AG04450 (cell line): ENCODE measurements around the gene EXOC3L2. TPM values are rescaled to one million over a fixed set of nuclear protein-coding genes. Genes with fewer than 3 reads are reported as not detected.

Experiments
- CTCF ChIA-PET: fragments of 300-600, 350-600 bp; formaldehyde crosslinking; extraction: SDS; loops from one replicate; lab custom pipeline; 2022; ENCODE audit warnings: antibody characterized with exemption, inconsistent platforms; lab: Charles Lee
- POLR2A ChIA-PET: fragments of 350-600 bp; formaldehyde crosslinking; extraction: SDS; loops from one replicate; lab custom pipeline; 2021; ENCODE audit warnings: antibody characterized with exemption, inconsistent platforms; lab: Yijun Ruan, JAX
- DNase-seq: peaks from one replicate; pipeline ENCODE4 v3.0.0-alpha.2; 2011; ENCODE audit warnings: low read depth, low spot score
- H3K27ac ChIP-seq: one replicate; pipeline ENCODE4 v1.5.1; 2012; ENCODE audit warnings: low read depth, low read length, control low read depth
- H3K27me3 ChIP-seq: one replicate; pipeline ENCODE4 v1.6.0; 2012; ENCODE audit warnings: low read length; ENCODE audit not compliant: control insufficient read depth, insufficient read depth
- H3K4me3 ChIP-seq: 2 replicates; pipeline ENCODE4 v1.5.1; 2011; ENCODE audit warnings: mild to moderate bottlenecking, low read depth, low read length, control low read depth
- H3K9me3 ChIP-seq: 2 replicates; pipeline ENCODE4 v1.5.1; 2012; ENCODE audit warnings: low read length; ENCODE audit not compliant: control insufficient read depth, insufficient read depth
- polyA plus RNA-seq: library from polyadenylated mRNA; depleted of rRNA; stranded (reverse); fragments of >200 nt; gene quantifications from 2 replicates; pipeline ENCODE4 v1.2.3, GENCODE V29; 2011
- TF ChIP-seq, protein P1 (sequence below): IDR thresholded peaks from 2 replicates; pipeline ENCODE4 v1.5.1; 2011; ENCODE audit warnings: low read depth, low read length, control low read depth, inconsistent platforms

Gene EXOC3L2
- polyA plus RNA-seq, 1 experiment: not detected

DNA sequence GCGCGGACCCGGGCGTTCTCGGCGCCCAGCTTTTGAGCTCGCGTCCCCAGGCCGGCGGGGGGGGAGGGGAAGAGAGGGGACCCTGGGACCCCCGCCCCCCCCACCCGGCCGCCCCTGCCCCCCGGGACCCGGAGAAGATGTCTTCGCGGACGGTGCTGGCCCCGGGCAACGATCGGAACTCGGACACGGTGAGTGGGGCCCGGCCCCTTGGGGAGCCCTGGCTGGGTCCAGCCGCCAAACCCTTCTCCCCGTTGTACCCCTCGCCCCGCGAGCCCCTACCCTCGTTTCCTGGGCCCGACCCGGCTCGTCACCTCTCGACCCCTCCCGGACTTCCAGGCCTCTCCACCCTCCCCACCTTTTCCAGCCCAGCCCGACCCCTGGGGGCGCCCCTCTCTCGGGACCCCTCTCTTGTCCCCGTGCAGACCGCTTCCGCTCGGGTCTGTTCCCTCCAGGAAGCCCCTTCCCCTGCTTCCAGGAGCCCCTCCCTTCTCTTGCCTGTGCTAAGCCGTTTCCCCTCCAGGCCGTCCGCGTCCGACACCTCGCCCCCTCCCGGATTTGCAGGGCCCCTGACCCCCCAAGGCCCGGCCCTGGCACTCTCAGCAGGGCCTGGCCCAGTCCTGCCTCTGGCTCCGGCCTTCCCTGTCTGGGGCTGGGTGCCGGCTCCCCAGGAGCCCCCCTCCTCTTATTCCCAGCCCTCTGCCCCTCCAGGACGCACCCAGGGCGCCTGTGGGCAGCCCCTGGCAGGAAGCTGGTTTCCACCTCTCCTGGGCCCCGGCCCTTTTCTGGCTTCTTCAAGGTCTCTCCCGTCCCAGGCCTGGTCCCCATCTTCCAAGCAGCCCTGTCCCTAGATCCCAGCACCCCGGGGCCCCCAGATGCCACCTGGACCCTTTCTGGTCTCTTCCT, 6.5 kb upstream of the EXOC3L2 start:
- DNase-seq: no peak
- Histone ChIP-seq H3K4me3 (peak overlapping the region; percentile 80), H3K27ac (peak overlapping the region; percentile 31), H3K9me3 (no peaks in the 10 kb centered on the region; the same call in 1 of the 2 replicates), H3K27me3 (no peaks in the 10 kb centered on the region)
- ChIA-PET POLR2A (interaction anchor here (0.6 kb wide), 2 partner anchors 106 to 206 kb away, joined by 3 to 4 read pairs; no protein-coding TSS in a partner anchor), CTCF (interaction anchor here (0.6 to 0.9 kb wide), 2 partner anchors 16 to 125 kb away, joined by 3 to 5 read pairs; no protein-coding TSS in a partner anchor)
- TF ChIP-seq, protein P1, sequence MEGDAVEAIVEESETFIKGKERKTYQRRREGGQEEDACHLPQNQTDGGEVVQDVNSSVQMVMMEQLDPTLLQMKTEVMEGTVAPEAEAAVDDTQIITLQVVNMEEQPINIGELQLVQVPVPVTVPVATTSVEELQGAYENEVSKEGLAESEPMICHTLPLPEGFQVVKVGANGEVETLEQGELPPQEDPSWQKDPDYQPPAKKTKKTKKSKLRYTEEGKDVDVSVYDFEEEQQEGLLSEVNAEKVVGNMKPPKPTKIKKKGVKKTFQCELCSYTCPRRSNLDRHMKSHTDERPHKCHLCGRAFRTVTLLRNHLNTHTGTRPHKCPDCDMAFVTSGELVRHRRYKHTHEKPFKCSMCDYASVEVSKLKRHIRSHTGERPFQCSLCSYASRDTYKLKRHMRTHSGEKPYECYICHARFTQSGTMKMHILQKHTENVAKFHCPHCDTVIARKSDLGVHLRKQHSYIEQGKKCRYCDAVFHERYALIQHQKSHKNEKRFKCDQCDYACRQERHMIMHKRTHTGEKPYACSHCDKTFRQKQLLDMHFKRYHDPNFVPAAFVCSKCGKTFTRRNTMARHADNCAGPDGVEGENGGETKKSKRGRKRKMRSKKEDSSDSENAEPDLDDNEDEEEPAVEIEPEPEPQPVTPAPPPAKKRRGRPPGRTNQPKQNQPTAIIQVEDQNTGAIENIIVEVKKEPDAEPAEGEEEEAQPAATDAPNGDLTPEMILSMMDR: no peak

DNA sequence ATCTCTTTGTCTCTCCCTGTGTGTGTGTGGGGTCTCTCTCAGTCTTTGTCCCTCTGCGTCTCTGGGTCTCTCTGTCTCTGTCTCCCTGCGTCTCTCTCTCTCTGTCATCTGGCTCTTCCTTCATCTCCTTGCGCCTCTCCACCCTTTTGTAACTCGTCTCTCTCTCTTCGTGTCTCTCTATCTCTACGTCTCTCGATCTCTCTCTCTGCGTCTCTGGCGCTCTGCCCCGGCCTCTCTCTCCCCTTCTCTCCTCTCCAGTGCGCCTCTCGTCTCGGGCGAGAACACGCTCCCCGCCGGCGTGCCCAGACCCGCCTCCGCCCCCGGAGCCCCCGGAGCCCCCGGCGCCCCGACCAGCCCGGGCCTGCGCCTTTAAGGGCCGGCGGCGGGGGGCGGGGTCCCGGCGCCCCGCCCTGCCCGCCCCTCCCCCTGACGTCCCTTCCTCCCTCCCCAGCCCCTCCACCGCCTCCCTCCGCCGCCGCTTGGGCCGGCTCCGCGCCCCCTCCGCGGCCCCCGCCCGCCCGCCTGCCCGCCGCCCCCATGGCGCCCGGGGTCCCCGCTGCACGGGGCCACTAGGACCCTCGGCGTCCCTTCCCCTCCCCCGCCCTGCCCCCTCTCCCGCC, 5.7 kb upstream of the EXOC3L2 start, which contains the start of gene MARK4:
Gene MARK4, plus strand, starts transcription at position 440 of the 620 bp plus-strand sequence. CDS start 318 bp downstream, outside the sequence.
- no peak for DNase-seq
- H3K27ac ChIP-seq: peak within 1 kb of the TSS; percentile 31
- ChIA-PET POLR2A (interaction anchor here (0.6 kb wide), 1 partner anchor 205 kb away, joined by 4 read pairs; no protein-coding TSS in a partner anchor), CTCF (interaction anchor here (0.6 to 0.9 kb wide), 2 partner anchors 15 to 125 kb away, joined by 3 to 5 read pairs; no protein-coding TSS in a partner anchor)
- H3K4me3 ChIP-seq: peak within 1 kb of the TSS; percentile 80
- no peaks in the 10 kb centered on the region for H3K27me3 ChIP-seq
- TF ChIP-seq, protein P1: no peak
- no peaks in the 10 kb centered on the region; the same call in 1 of the 2 replicates for H3K9me3 ChIP-seq

DNA sequence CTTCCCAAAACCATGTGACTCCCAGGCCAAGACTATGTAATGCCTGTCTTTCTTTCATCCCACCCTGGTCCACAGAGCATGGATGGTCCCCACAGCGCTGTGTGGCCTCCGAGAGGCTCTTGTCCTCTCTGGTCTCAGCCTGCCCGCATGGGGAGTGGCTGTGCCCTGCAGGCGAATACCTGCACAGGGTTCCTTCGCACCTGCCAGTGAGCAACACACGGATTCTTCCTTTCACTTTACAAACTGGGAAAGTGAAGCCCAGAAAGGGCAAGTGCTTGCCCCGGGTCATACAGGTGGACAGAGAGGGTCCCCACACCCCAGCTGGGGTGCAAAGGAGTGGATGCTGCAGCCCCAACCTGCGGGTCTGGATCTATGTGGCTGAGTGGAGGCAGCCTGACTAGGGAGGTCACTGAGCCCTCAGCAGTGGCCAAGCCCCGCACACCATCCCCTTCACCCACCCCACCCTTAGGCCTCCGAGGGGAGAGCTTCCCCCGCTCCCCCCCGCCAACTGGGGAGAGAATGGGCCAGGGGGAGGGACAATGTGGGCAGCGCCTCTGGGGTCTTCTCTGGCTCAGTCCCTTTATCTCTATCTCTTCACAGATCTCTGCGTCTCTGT, 5.1 kb upstream of the EXOC3L2 start:
- H3K27ac ChIP-seq: no peak overlapping the region
- H3K4me3 ChIP-seq: peak overlapping the region; percentile 68
- DNase-seq: no peak
- POLR2A ChIA-PET: no interaction called here
- TF ChIP-seq, protein P1: no peak
- CTCF ChIA-PET: interaction anchor here (1.3 to 2.0 kb wide), 3 partner anchors 50 to 88 kb away, joined by 5 to 6 read pairs (median 6); partner anchors contain the start of genes BLOC1S3 and TRAPPC6A
- H3K27me3 ChIP-seq: no peaks in the 10 kb centered on the region
- H3K9me3 ChIP-seq: no peaks in the 10 kb centered on the region; the same call in 1 of the 2 replicates

DNA sequence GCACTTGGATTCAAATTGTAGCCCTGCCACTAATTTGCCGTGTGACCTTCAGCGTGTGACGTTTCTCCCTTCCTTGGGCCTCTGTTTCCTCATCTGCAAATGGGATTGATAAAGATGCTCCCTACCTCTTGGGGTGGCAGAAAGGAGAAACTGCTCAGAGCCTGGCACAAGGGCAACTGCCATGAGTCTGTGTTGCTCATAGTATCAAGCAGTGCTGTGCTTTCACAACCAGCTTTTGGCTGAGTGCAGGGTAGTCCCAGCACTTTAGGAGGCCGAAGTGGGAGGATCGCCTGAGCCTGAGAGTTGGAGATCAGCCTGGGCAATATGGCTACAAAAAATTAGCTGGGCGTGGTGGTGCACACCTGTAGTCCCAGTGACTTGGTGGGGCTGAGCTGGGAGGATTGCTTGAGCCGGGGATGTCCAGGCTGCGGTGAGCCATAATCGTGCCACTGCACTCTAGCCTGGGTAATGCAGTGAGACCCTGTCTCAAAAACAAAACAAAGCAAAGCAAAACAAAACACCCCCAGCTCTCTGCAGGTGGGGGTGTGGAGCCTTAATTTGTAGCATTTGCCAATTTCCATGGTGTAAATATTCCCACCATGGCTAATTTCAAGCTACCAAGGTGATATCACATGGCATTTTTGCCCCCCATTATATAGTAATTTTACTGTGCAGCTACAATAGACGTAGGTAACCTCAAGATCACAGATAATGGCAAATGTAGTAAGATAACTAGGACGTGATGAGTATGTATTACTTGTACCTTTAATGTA, 4.2 kb upstream of the EXOC3L2 start:
- ChIA-PET CTCF (interaction anchor here (0.6 to 2.0 kb wide), 6 partner anchors 7 to 89 kb away, joined by 3 to 6 read pairs (median 4); partner anchors contain the start of genes BLOC1S3 and TRAPPC6A), POLR2A (no interaction called here)
- TF ChIP-seq, protein P1: no peak

More for the DNA sequence above, 4.2 kb upstream of the EXOC3L2 start:
- H3K4me3 ChIP-seq: no peak overlapping the region
- no peak for DNase-seq
- H3K27me3 ChIP-seq: no peaks in the 10 kb centered on the region
- H3K9me3 ChIP-seq: no peaks in the 10 kb centered on the region; the same call in 1 of the 2 replicates
- no peak overlapping the region for H3K27ac ChIP-seq
